ENCODE results near the gene BEND2.

The BEND2 gene

GRCh38 chrX:18170910-18171309 lies 49.8 kb downstream of the BEND2 start:
- Mint-ChIP-seq H3K36me3 (ENCODE audit: low read depth) (no peaks in the 10 kb centered on the region), H3K27me3 (no peaks in the 10 kb centered on the region), H3K4me1 (ENCODE audit: low read depth) (no peaks in the 10 kb centered on the region), H3K4me3 (no peak overlapping the region), H3K27ac (no peak overlapping the region), H3K9me3 (no peaks in the 10 kb centered on the region)
- intact Hi-C loops (cut with micrococcal nuclease), result no loop called here

- intact Hi-C loops (cut with micrococcal nuclease), result no loop called here
- no peaks in the 10 kb centered on the region for H3K27me3 Mint-ChIP-seq
- H3K4me1 Mint-ChIP-seq (ENCODE audit: low read depth), result no peaks in the 10 kb centered on the region
- H3K4me3 Mint-ChIP-seq, result no peak overlapping the region
- no peaks in the 10 kb centered on the region for H3K9me3 Mint-ChIP-seq
- no peak overlapping the region for H3K27ac Mint-ChIP-seq
- no peaks in the 10 kb centered on the region for H3K36me3 Mint-ChIP-seq (ENCODE audit: low read depth)
These were observed 54.6 kb downstream of the BEND2 start for GRCh38 chrX:18166068-18166467.

- no peak overlapping the region for H3K4me3 Mint-ChIP-seq
- no peak overlapping the region for H3K27ac Mint-ChIP-seq
- intact Hi-C loops (cut with micrococcal nuclease), result no loop called here
- no peaks in the 10 kb centered on the region for H3K9me3 Mint-ChIP-seq
- no peaks in the 10 kb centered on the region for H3K4me1 Mint-ChIP-seq (ENCODE audit: low read depth)
- no peaks in the 10 kb centered on the region for H3K27me3 Mint-ChIP-seq
- H3K36me3 Mint-ChIP-seq (ENCODE audit: low read depth), result no peaks in the 10 kb centered on the region
These were observed 60.3 kb downstream of the BEND2 start for GRCh38 chrX:18160369-18160768.

GRCh38 chrX:18158963-18159362 lies 61.7 kb downstream of the BEND2 start:
- H3K4me3 Mint-ChIP-seq, result no peak overlapping the region
- H3K4me1 Mint-ChIP-seq (ENCODE audit: low read depth), result no peaks in the 10 kb centered on the region
- no peaks in the 10 kb centered on the region for H3K9me3 Mint-ChIP-seq
- H3K27me3 Mint-ChIP-seq, result no peaks in the 10 kb centered on the region
- no peaks in the 10 kb centered on the region for H3K36me3 Mint-ChIP-seq (ENCODE audit: low read depth)
- intact Hi-C loops (cut with micrococcal nuclease), result no loop called here
- H3K27ac Mint-ChIP-seq, result no peak overlapping the region

GRCh38 chrX:18151649-18152048 lies 69.0 kb downstream of the BEND2 start:
- no peaks in the 10 kb centered on the region for H3K4me1 Mint-ChIP-seq (ENCODE audit: low read depth)
- H3K9me3 Mint-ChIP-seq, result no peaks in the 10 kb centered on the region
- no peak overlapping the region for H3K27ac Mint-ChIP-seq
- no peaks in the 10 kb centered on the region for H3K27me3 Mint-ChIP-seq
- H3K36me3 Mint-ChIP-seq (ENCODE audit: low read depth), result no peaks in the 10 kb centered on the region
- H3K4me3 Mint-ChIP-seq, result no peak overlapping the region
- intact Hi-C loops (cut with micrococcal nuclease), result no loop called here

- Mint-ChIP-seq H3K36me3 (ENCODE audit: low read depth) (no peaks in the 10 kb centered on the region), H3K4me1 (ENCODE audit: low read depth) (no peaks in the 10 kb centered on the region), H3K9me3 (no peaks in the 10 kb centered on the region), H3K27me3 (no peaks in the 10 kb centered on the region), H3K27ac (no peak overlapping the region), H3K4me3 (no peak overlapping the region)
- intact Hi-C loops (cut with micrococcal nuclease), result no loop called here
These were observed 69.5 kb downstream of the BEND2 start for GRCh38 chrX:18151157-18151556.

GRCh38 chrX:18149454-18149853 lies 71.2 kb downstream of the BEND2 start:
- no peaks in the 10 kb centered on the region for H3K4me1 Mint-ChIP-seq (ENCODE audit: low read depth)
- intact Hi-C loops (cut with micrococcal nuclease), result no loop called here
- H3K4me3 Mint-ChIP-seq, result no peak overlapping the region
- no peaks in the 10 kb centered on the region for H3K9me3 Mint-ChIP-seq
- H3K27me3 Mint-ChIP-seq, result no peaks in the 10 kb centered on the region
- H3K36me3 Mint-ChIP-seq (ENCODE audit: low read depth), result no peaks in the 10 kb centered on the region
- no peak overlapping the region for H3K27ac Mint-ChIP-seq

- intact Hi-C loops (cut with micrococcal nuclease), result no loop called here
- no peak overlapping the region for H3K4me3 Mint-ChIP-seq
- no peaks in the 10 kb centered on the region for H3K27me3 Mint-ChIP-seq
- no peaks in the 10 kb centered on the region for H3K9me3 Mint-ChIP-seq
- no peak overlapping the region for H3K27ac Mint-ChIP-seq
- H3K36me3 Mint-ChIP-seq (ENCODE audit: low read depth), result no peaks in the 10 kb centered on the region
- H3K4me1 Mint-ChIP-seq (ENCODE audit: low read depth), result no peaks in the 10 kb centered on the region
These were observed 73.7 kb downstream of the BEND2 start for GRCh38 chrX:18146954-18147353.

GRCh38 chrX:18146009-18146408 lies 74.7 kb downstream of the BEND2 start:
- no peaks in the 10 kb centered on the region for H3K9me3 Mint-ChIP-seq
- no peaks in the 10 kb centered on the region for H3K4me1 Mint-ChIP-seq (ENCODE audit: low read depth)
- H3K27ac Mint-ChIP-seq, result no peak overlapping the region
- no peaks in the 10 kb centered on the region for H3K36me3 Mint-ChIP-seq (ENCODE audit: low read depth)
- H3K4me3 Mint-ChIP-seq, result no peak overlapping the region
- no peaks in the 10 kb centered on the region for H3K27me3 Mint-ChIP-seq
- intact Hi-C loops (cut with micrococcal nuclease), result no loop called here

GRCh38 chrX:18136816-18137215 lies 83.9 kb downstream of the BEND2 start:
- Mint-ChIP-seq H3K9me3 (no peaks in the 10 kb centered on the region), H3K27me3 (peaks cover 3% of the 10 kb centered on the region), H3K4me3 (no peak overlapping the region), H3K4me1 (ENCODE audit: low read depth) (no peaks in the 10 kb centered on the region), H3K27ac (no peak overlapping the region), H3K36me3 (ENCODE audit: low read depth) (no peaks in the 10 kb centered on the region)
- intact Hi-C loops (cut with micrococcal nuclease), result no loop called here

GRCh38 chrX:18133605-18134004 lies 87.1 kb downstream of the BEND2 start:
- Mint-ChIP-seq H3K27ac (no peak overlapping the region), H3K36me3 (ENCODE audit: low read depth) (no peaks in the 10 kb centered on the region), H3K4me1 (ENCODE audit: low read depth) (no peaks in the 10 kb centered on the region), H3K4me3 (no peak overlapping the region), H3K27me3 (no peaks in the 10 kb centered on the region), H3K9me3 (no peaks in the 10 kb centered on the region)
- intact Hi-C loops (cut with micrococcal nuclease), result no loop called here

GRCh38 chrX:18129690-18130089 lies 91.0 kb downstream of the BEND2 start:
- Mint-ChIP-seq H3K27me3 (no peaks in the 10 kb centered on the region), H3K4me3 (no peak overlapping the region), H3K9me3 (no peaks in the 10 kb centered on the region), H3K27ac (no peak overlapping the region), H3K36me3 (ENCODE audit: low read depth) (no peaks in the 10 kb centered on the region), H3K4me1 (ENCODE audit: low read depth) (no peaks in the 10 kb centered on the region)
- intact Hi-C loops (cut with micrococcal nuclease), result no loop called here

GRCh38 chrX:18126971-18127370 lies 93.7 kb downstream of the BEND2 start:
- intact Hi-C loops (cut with micrococcal nuclease), result no loop called here
- Mint-ChIP-seq H3K4me1 (ENCODE audit: low read depth) (no peaks in the 10 kb centered on the region), H3K9me3 (no peaks in the 10 kb centered on the region), H3K27me3 (no peaks in the 10 kb centered on the region), H3K27ac (no peak overlapping the region), H3K4me3 (no peak overlapping the region), H3K36me3 (ENCODE audit: low read depth) (no peaks in the 10 kb centered on the region)

- Mint-ChIP-seq H3K27ac (no peak overlapping the region), H3K4me3 (no peak overlapping the region), H3K4me1 (ENCODE audit: low read depth) (no peaks in the 10 kb centered on the region), H3K36me3 (ENCODE audit: low read depth) (no peaks in the 10 kb centered on the region), H3K27me3 (no peaks in the 10 kb centered on the region), H3K9me3 (peaks cover 10% of the 10 kb centered on the region)
- intact Hi-C loops (cut with micrococcal nuclease), result no loop called here
These were observed 100.8 kb downstream of the BEND2 start for GRCh38 chrX:18119856-18120255.

Data from dendritic cell treated with granulocyte-macrophage colony-stimulating factor and Interleukin-4, amounts not matched to agents 40 ng/mL and 50 ng/mL, for 4 days (primary cell).